HEK293 (cell line): ENCODE data around the gene ZNF423.

Experiments used
- CTCF ChIA-PET: fragments of 350-600 bp; formaldehyde crosslinking; extraction: SDS; loops from one replicate; lab custom pipeline; 2021; ENCODE audit warnings: antibody characterized with exemption; lab: Yijun Ruan, JAX
- POLR2A ChIA-PET: fragments of 300-600 bp; formaldehyde crosslinking; extraction: SDS; loops from one replicate; lab custom pipeline; 2020; ENCODE audit warnings: antibody characterized with exemption, inconsistent platforms; lab: Yijun Ruan, JAX
- H3K27ac ChIP-seq: fragments of 200-500 bp; sonication (Bioruptor generic); 2 replicates; pipeline ENCODE4 v1.5.1; 2014; ENCODE audit warnings: low read depth, low read length, control low read depth, inconsistent platforms; ENCODE audit errors: extremely low read depth
- H3K36me3 ChIP-seq, 2 experiments: fragments of 200-500 bp in 1 of 2; sonication (Bioruptor generic) in 1 of 2; 1 replicate in 1 of 2; 2 replicates in 1 of 2; pipeline ENCODE4 v1.5.1; 2014 to 2017; ENCODE audit warnings: inconsistent platforms in 2 of 2, low read length in 2 of 2; ENCODE audit not compliant: control insufficient read depth in 2 of 2, insufficient read depth in 1 of 2
- H3K4me1 ChIP-seq: fragments of 200-500 bp; sonication (Bioruptor generic); 2 replicates; pipeline ENCODE4 v1.5.1; 2014; ENCODE audit warnings: mild to moderate bottlenecking, low read length, inconsistent platforms; ENCODE audit not compliant: control insufficient read depth, insufficient read depth
- H3K4me3 ChIP-seq: 2 replicates; pipeline ENCODE4 v1.5.1; 2011; ENCODE audit warnings: low read depth, mild to moderate bottlenecking, control low read depth, low read length, moderate library complexity
- H3K9me3 ChIP-seq: fragments of 200-500 bp; sonication (Bioruptor generic); 2 replicates; pipeline ENCODE4 v1.5.1; 2014; ENCODE audit warnings: low read depth, low read length, inconsistent platforms; ENCODE audit not compliant: control insufficient read depth, insufficient read depth
- AEBP2 ChIP-seq: fragments of 450-650 bp; formaldehyde crosslinking; IDR thresholded peaks from 2 replicates; pipeline ENCODE4 v1.5.1; 2016; ENCODE audit warnings: missing biosample characterization, missing genetic modification characterization, borderline replicate concordance
- ATF2 ChIP-seq: fragments of 450-650 bp; formaldehyde crosslinking; IDR thresholded peaks from 2 replicates; pipeline ENCODE4 v1.5.1; 2016; ENCODE audit warnings: missing biosample characterization, missing genetic modification characterization, low read depth
- FEZF1 ChIP-seq: fragments of 450-650 bp; formaldehyde crosslinking; IDR thresholded peaks from 2 replicates; pipeline ENCODE4 v1.5.1; 2016; ENCODE audit warnings: missing biosample characterization, missing genetic modification characterization
- GLIS1 ChIP-seq: fragments of 450-650 bp; formaldehyde crosslinking; IDR thresholded peaks from 2 replicates; pipeline ENCODE4 v1.5.1; 2016; ENCODE audit warnings: missing biosample characterization, missing genetic modification characterization
- OSR2 ChIP-seq: fragments of 450-650 bp; formaldehyde crosslinking; IDR thresholded peaks from 2 replicates; pipeline ENCODE4 v1.5.1; 2016; ENCODE audit warnings: missing biosample characterization, missing genetic modification characterization
- OVOL3 ChIP-seq: fragments of 450-650 bp; formaldehyde crosslinking; IDR thresholded peaks from 2 replicates; pipeline ENCODE4 v1.5.1; 2016; ENCODE audit warnings: missing biosample characterization, missing genetic modification characterization
- PRDM1 ChIP-seq: fragments of 450-650 bp; formaldehyde crosslinking; IDR thresholded peaks from 2 replicates; pipeline ENCODE4; 2016; ENCODE audit warnings: missing biosample characterization, missing genetic modification characterization
- PRDM10 ChIP-seq: fragments of 450-650 bp; formaldehyde crosslinking; IDR thresholded peaks from 2 replicates; pipeline ENCODE4 v1.5.1; 2016; ENCODE audit warnings: missing biosample characterization, missing genetic modification characterization
- ZIC2 ChIP-seq: fragments of 450-650 bp; formaldehyde crosslinking; IDR thresholded peaks from 2 replicates; pipeline ENCODE4 v1.5.1; 2016; ENCODE audit warnings: missing biosample characterization, missing genetic modification characterization
- ZNF133 ChIP-seq: fragments of 450-650 bp; formaldehyde crosslinking; IDR thresholded peaks from 2 replicates; pipeline ENCODE4 v1.5.1; 2016; ENCODE audit warnings: missing biosample characterization, missing genetic modification characterization
- ZNF18 ChIP-seq: fragments of 450-650 bp; formaldehyde crosslinking; IDR thresholded peaks from 2 replicates; pipeline ENCODE4 v1.5.1; 2016; ENCODE audit warnings: missing biosample characterization, missing genetic modification characterization
- ZNF19 ChIP-seq: fragments of 450-650 bp; formaldehyde crosslinking; IDR thresholded peaks from 2 replicates; pipeline ENCODE4; 2016; ENCODE audit warnings: missing biosample characterization, missing genetic modification characterization, low read depth
- ZNF366 ChIP-seq: fragments of 450-650 bp; formaldehyde crosslinking; conservative IDR thresholded peaks from 2 replicates; pipeline ENCODE4 v1.5.1; 2016; ENCODE audit warnings: missing biosample characterization, missing genetic modification characterization
- ZNF37A ChIP-seq: fragments of 450-650 bp; IDR thresholded peaks from 2 replicates; pipeline ENCODE4 v1.5.1; 2018; ENCODE audit warnings: missing biosample characterization, missing genetic modification characterization
- ZNF560 ChIP-seq: fragments of 450-650 bp; formaldehyde crosslinking; IDR thresholded peaks from 2 replicates; pipeline ENCODE4 v1.5.1; 2017; ENCODE audit warnings: missing biosample characterization, missing genetic modification characterization, borderline replicate concordance
- ZNF623 ChIP-seq: fragments of 450-650 bp; formaldehyde crosslinking; IDR thresholded peaks from 2 replicates; pipeline ENCODE4 v1.5.1; 2016; ENCODE audit warnings: missing biosample characterization, missing genetic modification characterization
- ZNF707 ChIP-seq: fragments of 450-650 bp; formaldehyde crosslinking; IDR thresholded peaks from 2 replicates; pipeline ENCODE4 v1.5.1; 2016; ENCODE audit warnings: missing biosample characterization, missing genetic modification characterization
- ZNF791 ChIP-seq: fragments of 450-650 bp; formaldehyde crosslinking; IDR thresholded peaks from 2 replicates; pipeline ENCODE4 v1.5.1; 2016; ENCODE audit warnings: missing biosample characterization, missing genetic modification characterization

Gene ZNF423

GRCh38 chr16:49781401-49781800 is 74.5 kb downstream of the ZNF423 start:
- ChIA-PET CTCF (interaction anchor here (1.2 kb wide), 1 partner anchor 289 kb away, joined by 3 read pairs; no protein-coding TSS in a partner anchor), POLR2A (no interaction called here)
- Histone ChIP-seq H3K4me1 (no peaks in the 10 kb centered on the region), H3K9me3 (no peaks in the 10 kb centered on the region), H3K36me3 (no peaks in the 10 kb centered on the region), H3K4me3 (no peak overlapping the region), H3K27ac (no peak overlapping the region)
- TF ChIP-seq PRDM10 (tag by site-specific recombination) (no peak), ZNF18 (tag by site-specific recombination) (no peak), ZNF133 (tag by site-specific recombination) (no peak), ATF2 (tag by site-specific recombination) (no peak), ZNF560 (tag by site-specific recombination) (no peak), AEBP2 (tag by site-specific recombination) (no peak), FEZF1 (tag by site-specific recombination) (no peak), ZNF623 (tag by site-specific recombination) (no peak), ZNF707 (tag by site-specific recombination) (no peak), OSR2 (no peak)
- TF ChIP-seq, all 188 proteins: peak for 0

- H3K36me3 ChIP-seq: no peaks in the 10 kb centered on the region
- H3K9me3 ChIP-seq: no peaks in the 10 kb centered on the region
- ChIA-PET CTCF (no interaction called here), POLR2A (no interaction called here)
- no peak overlapping the region for H3K27ac ChIP-seq
- TF ChIP-seq GLIS1 (tag by site-specific recombination): peak; percentile 93
- peak; percentile 89 for TF ChIP-seq ZIC2 (tag by site-specific recombination)
- no peak for TF ChIP-seq ZNF37A (tag by site-specific recombination)
- H3K4me1 ChIP-seq: no peaks in the 10 kb centered on the region
- no peak overlapping the region for H3K4me3 ChIP-seq
Measured at GRCh38 chr16:49780433-49780832, 75.5 kb downstream of the ZNF423 start.

- no peak overlapping the region for H3K27ac ChIP-seq
- H3K36me3 ChIP-seq: no peaks in the 10 kb centered on the region
- TF ChIP-seq OVOL3 (tag by site-specific recombination): no peak
- no peak for TF ChIP-seq PRDM1 (tag by site-specific recombination)
- no peak for TF ChIP-seq ZNF366
- no peak for TF ChIP-seq ZNF19 (tag by site-specific recombination)
- no peak for TF ChIP-seq ZNF791
- no peaks in the 10 kb centered on the region for H3K4me1 ChIP-seq
- no peaks in the 10 kb centered on the region for H3K9me3 ChIP-seq
- H3K4me3 ChIP-seq: no peak overlapping the region
- ChIA-PET CTCF (no interaction called here), POLR2A (no interaction called here)
Measured at GRCh38 chr16:49779979-49780378, 75.9 kb downstream of the ZNF423 start.
